ENCODE measurements around the gene ARHGAP6. TPM values are rescaled to one million over a fixed set of nuclear protein-coding genes. Genes with fewer than 3 reads are reported as not detected.

ARHGAP6 gene
- total and polyA plus RNA-seq, 8 donors = 2.2 to 26.4 (median 8.7) TPM

GRCh38 chrX:11641349-11642065 is 24.2 kb downstream of the ARHGAP6 start:
- Histone ChIP-seq H3K27me3 (no peaks in the 10 kb centered on the region), H3K27ac (no peak overlapping the region), H3K36me3 (no peaks in the 10 kb centered on the region), H3K4me3 (no peak overlapping the region), H3K4me1 (no peaks in the 10 kb centered on the region), H3K9me3 (no peaks in the 10 kb centered on the region)
- no peak for TF ChIP-seq EP300 (IDR thresholded peaks at IDR 0.05)
- TF ChIP-seq POLR2A (IDR thresholded peaks at IDR 0.05) = no peak
- TF ChIP-seq POLR2AphosphoS5 (IDR thresholded peaks at IDR 0.05) = no peak
- no peak for TF ChIP-seq CTCF (IDR thresholded peaks at IDR 0.05)
- no peak for DNase-seq
- 56 to 75% (median 59%) methylated on average over 9 of the region's 9 CpGs for WGBS, 5 donors
- intact Hi-C loops (cut with DNase I; ENCODE audit: low total_unique reads) = no loop called here

GRCh38 chrX:11640089-11640488 is 25.6 kb downstream of the ARHGAP6 start:
- no peak overlapping the region for H3K27ac ChIP-seq
- intact Hi-C loops (cut with DNase I; ENCODE audit: low total_unique reads) = no loop called here

GRCh38 chrX:11632732-11633131 is 33.0 kb downstream of the ARHGAP6 start:
- no peak for DNase-seq
- no peak for TF ChIP-seq CTCF (IDR thresholded peaks at IDR 0.05)
- TF ChIP-seq POLR2AphosphoS5 (IDR thresholded peaks at IDR 0.05) = no peak
- no peak for TF ChIP-seq EP300 (IDR thresholded peaks at IDR 0.05)
- no peak for TF ChIP-seq POLR2A (IDR thresholded peaks at IDR 0.05)
- H3K27me3 ChIP-seq = no peaks in the 10 kb centered on the region
- H3K4me3 ChIP-seq = no peak overlapping the region
- H3K9me3 ChIP-seq = no peaks in the 10 kb centered on the region
- WGBS, 5 donors = 0 to 40% (median 13%) methylated on average over 1 of the region's 1 CpG
- intact Hi-C loops (cut with DNase I; ENCODE audit: low total_unique reads) = no loop called here
- no peak overlapping the region for H3K27ac ChIP-seq
- no peaks in the 10 kb centered on the region for H3K4me1 ChIP-seq
- no peaks in the 10 kb centered on the region for H3K36me3 ChIP-seq

More at GRCh38 chrX:11640089-11640488, 25.6 kb downstream of the ARHGAP6 start:
- no peaks in the 10 kb centered on the region for H3K36me3 ChIP-seq
- peak in 1 of 2 donors; percentile 35 for DNase-seq
- no peak for TF ChIP-seq POLR2AphosphoS5 (IDR thresholded peaks at IDR 0.05)
- TF ChIP-seq EP300 (IDR thresholded peaks at IDR 0.05) = no peak
- TF ChIP-seq CTCF (IDR thresholded peaks at IDR 0.05) = no peak
- no peak for TF ChIP-seq POLR2A (IDR thresholded peaks at IDR 0.05)
- WGBS, 5 donors = 32 to 60% (median 56%) methylated on average over 4 of the region's 4 CpGs
- no peaks in the 10 kb centered on the region for H3K27me3 ChIP-seq
- no peaks in the 10 kb centered on the region for H3K4me1 ChIP-seq
- no peaks in the 10 kb centered on the region for H3K9me3 ChIP-seq
- no peak overlapping the region for H3K4me3 ChIP-seq

GRCh38 chrX:11629593-11630211 is 36.0 kb downstream of the ARHGAP6 start:
- H3K4me3 ChIP-seq = no peak overlapping the region
- WGBS, 5 donors = 10 to 24% (median 20%) methylated on average over 4 of the region's 4 CpGs
- no peak for TF ChIP-seq POLR2A (IDR thresholded peaks at IDR 0.05)
- no peak for TF ChIP-seq POLR2AphosphoS5 (IDR thresholded peaks at IDR 0.05)
- no peak for TF ChIP-seq CTCF (IDR thresholded peaks at IDR 0.05)
- TF ChIP-seq EP300 (IDR thresholded peaks at IDR 0.05) = no peak
- no peaks in the 10 kb centered on the region for H3K36me3 ChIP-seq
- peak overlapping the region in 1 of 5 donors; percentile 35 for H3K27ac ChIP-seq
- H3K9me3 ChIP-seq = peaks cover 0 to 24% (median 7%) of the 10 kb centered on the region in 4 donors
- no peaks in the 10 kb centered on the region for H3K4me1 ChIP-seq
- DNase-seq = peak in 1 of 2 donors; percentile 60
- H3K27me3 ChIP-seq = no peaks in the 10 kb centered on the region
- intact Hi-C loops (cut with DNase I; ENCODE audit: low total_unique reads) = no loop called here
